ENCODE data around the gene HDAC4.

- TF ChIP-seq, protein P1, sequence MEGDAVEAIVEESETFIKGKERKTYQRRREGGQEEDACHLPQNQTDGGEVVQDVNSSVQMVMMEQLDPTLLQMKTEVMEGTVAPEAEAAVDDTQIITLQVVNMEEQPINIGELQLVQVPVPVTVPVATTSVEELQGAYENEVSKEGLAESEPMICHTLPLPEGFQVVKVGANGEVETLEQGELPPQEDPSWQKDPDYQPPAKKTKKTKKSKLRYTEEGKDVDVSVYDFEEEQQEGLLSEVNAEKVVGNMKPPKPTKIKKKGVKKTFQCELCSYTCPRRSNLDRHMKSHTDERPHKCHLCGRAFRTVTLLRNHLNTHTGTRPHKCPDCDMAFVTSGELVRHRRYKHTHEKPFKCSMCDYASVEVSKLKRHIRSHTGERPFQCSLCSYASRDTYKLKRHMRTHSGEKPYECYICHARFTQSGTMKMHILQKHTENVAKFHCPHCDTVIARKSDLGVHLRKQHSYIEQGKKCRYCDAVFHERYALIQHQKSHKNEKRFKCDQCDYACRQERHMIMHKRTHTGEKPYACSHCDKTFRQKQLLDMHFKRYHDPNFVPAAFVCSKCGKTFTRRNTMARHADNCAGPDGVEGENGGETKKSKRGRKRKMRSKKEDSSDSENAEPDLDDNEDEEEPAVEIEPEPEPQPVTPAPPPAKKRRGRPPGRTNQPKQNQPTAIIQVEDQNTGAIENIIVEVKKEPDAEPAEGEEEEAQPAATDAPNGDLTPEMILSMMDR (IDR thresholded peaks at IDR 0.05) = no peak
- TF ChIP-seq POLR2A (IDR thresholded peaks at IDR 0.05) = no peak
These were observed 273.3 kb downstream of the HDAC4 start for GRCh38 chr2:239127513-239127912.

All from testis (tissue), 2 donors.